ENCODE results near the gene CCNY.
"Not testable (repeated sequence)": the region's sequence is repeated elsewhere in the genome, so short reads cannot be mapped to it uniquely, and the experiment has no call there.

The CCNY gene

GRCh38 chr10:35336084-35336831, at the start of gene CCNY:
Gene CCNY, plus strand, starts transcription at chr10:35336509. Its CDS starts 545 bp downstream, at chr10:35337054.
- peak; percentile 40 for DNase-seq (ENCODE audit: low read depth)

- no peak for DNase-seq (ENCODE audit: low read depth)
Observed at GRCh38 chr10:35289198-35289597, 47.1 kb upstream of the CCNY start.

- no peak for DNase-seq (ENCODE audit: low read depth)
Observed at GRCh38 chr10:35294506-35294905, 41.8 kb upstream of the CCNY start.

GRCh38 chr10:35299016-35299415, 37.3 kb upstream of the CCNY start:
- DNase-seq (ENCODE audit: low read depth): no peak

GRCh38 chr10:35300063-35300699, 36.1 kb upstream of the CCNY start:
- DNase-seq (ENCODE audit: low read depth): no peak

- DNase-seq (ENCODE audit: low read depth): no peak
Observed at GRCh38 chr10:35304649-35305048, 31.7 kb upstream of the CCNY start.

GRCh38 chr10:35306852-35307251, 29.5 kb upstream of the CCNY start:
- DNase-seq (ENCODE audit: low read depth): no peak

- DNase-seq (ENCODE audit: low read depth): no peak
Observed at GRCh38 chr10:35307297-35307696, 29.0 kb upstream of the CCNY start.

- DNase-seq (ENCODE audit: low read depth): no peak
Observed at GRCh38 chr10:35308809-35309208, 27.5 kb upstream of the CCNY start.

- DNase-seq (ENCODE audit: low read depth): not testable (repeated sequence)
Observed at GRCh38 chr10:35314142-35314541, 22.2 kb upstream of the CCNY start.

GRCh38 chr10:35315235-35315634, 21.1 kb upstream of the CCNY start:
- not testable (repeated sequence) for DNase-seq (ENCODE audit: low read depth)

GRCh38 chr10:35316218-35316967, 19.9 kb upstream of the CCNY start:
- DNase-seq (ENCODE audit: low read depth): no peak

GRCh38 chr10:35318551-35318950, 17.8 kb upstream of the CCNY start:
- DNase-seq (ENCODE audit: low read depth): no peak

- no peak for DNase-seq (ENCODE audit: low read depth)
Observed at GRCh38 chr10:35320341-35320740, 16.0 kb upstream of the CCNY start.

GRCh38 chr10:35322636-35323035, 13.7 kb upstream of the CCNY start:
- DNase-seq (ENCODE audit: low read depth): no peak

- DNase-seq (ENCODE audit: low read depth): no peak
Observed at GRCh38 chr10:35324196-35324595, 12.1 kb upstream of the CCNY start.

- no peak for DNase-seq (ENCODE audit: low read depth)
Observed at GRCh38 chr10:35326466-35327235, 9.7 kb upstream of the CCNY start.

GRCh38 chr10:35327790-35328403, 8.4 kb upstream of the CCNY start:
- DNase-seq (ENCODE audit: low read depth): no peak

GRCh38 chr10:35328404-35329037, 7.8 kb upstream of the CCNY start:
- no peak for DNase-seq (ENCODE audit: low read depth)

GRCh38 chr10:35329520-35329919, 6.8 kb upstream of the CCNY start:
- DNase-seq (ENCODE audit: low read depth): no peak
